ENCODE measurements around the gene ZBTB11.
"Not testable (repeated sequence)": the region's sequence is repeated elsewhere in the genome, so short reads cannot be mapped to it uniquely, and the experiment has no call there.

Gene ZBTB11

DNA sequence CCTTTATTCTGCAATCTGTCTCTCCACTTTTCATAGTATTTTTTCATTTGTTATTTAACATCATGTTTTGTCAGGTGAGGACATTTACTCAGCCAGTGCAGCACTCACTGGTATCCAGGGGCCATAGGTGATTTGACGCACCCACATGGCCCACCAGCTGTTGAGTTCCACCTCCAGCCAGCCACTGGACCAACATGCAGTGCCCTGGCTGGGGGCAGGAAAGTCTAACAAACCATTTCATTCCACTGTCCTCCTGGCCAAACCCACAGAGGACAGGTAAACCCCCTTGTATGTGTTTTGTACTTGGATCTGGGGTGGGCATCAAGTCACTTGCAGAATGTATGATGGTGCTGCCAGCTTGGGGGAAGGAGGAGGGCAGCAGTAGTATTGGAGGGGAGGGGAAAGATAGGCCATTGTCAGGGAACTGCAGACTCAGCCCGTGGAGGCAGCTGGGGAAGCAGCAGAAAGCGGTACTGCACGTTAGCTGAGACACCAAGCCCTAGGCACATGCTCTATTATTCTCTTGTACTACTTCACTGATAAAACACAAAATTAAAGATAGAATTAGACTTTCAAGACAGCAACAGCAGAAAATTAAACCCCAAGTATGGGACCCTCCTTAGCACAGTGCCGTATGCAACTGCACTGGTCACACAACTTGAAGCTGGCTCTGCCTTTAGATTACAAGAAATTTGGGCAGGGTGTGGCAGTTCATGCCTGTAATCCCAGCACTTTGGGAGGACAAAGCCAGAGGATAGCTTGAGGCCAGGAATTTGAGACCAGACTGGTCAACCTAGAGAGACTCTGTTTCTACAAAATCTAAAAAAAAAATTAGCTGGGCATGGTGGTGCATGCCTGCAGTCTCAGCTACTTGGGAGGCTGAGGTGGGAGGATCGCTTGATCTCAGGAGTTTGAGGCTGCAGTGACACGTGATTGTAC, 25.0 kb upstream of the ZBTB11 start:
- no peak for FAIRE-seq
- no peak for DNase-seq (ENCODE audit: insufficient read length, low spot score)
- no peak for TF ChIP-seq POLR2A (IDR thresholded peaks at IDR 0.05; ENCODE audit: low read depth, low read length)

DNA sequence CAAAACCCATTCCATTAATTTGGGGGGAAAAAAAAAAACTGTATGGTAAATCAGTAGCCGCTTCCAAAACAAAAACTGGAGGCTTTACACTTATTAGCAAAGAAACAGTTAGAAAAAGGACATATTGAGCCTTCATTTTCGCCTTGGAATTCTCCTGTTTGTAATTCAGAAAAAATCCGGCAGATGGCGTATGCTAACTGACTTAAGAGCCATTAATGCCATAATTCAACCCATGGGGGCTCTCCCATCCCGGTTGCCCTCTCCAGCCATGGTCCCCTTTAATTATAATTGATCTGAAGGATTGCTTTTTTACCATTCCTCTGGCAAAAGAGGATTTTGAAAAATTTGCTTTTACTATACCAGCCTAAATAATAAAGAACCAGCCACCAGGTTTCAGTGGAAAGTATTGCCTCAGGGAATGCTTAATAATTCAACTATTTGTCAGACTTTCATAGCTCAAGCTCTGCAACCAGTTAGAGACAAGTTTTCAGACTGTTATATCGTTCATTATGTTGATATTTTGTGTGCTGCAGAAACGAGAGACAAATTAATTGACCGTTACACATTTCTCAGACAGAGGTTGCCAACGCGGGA, 18.9 kb upstream of the ZBTB11 start:
- peak; percentile 23 for FAIRE-seq
- DNase-seq (ENCODE audit: insufficient read length, low spot score), result no peak
- no peak for TF ChIP-seq POLR2A (IDR thresholded peaks at IDR 0.05; ENCODE audit: low read depth, low read length)

DNA sequence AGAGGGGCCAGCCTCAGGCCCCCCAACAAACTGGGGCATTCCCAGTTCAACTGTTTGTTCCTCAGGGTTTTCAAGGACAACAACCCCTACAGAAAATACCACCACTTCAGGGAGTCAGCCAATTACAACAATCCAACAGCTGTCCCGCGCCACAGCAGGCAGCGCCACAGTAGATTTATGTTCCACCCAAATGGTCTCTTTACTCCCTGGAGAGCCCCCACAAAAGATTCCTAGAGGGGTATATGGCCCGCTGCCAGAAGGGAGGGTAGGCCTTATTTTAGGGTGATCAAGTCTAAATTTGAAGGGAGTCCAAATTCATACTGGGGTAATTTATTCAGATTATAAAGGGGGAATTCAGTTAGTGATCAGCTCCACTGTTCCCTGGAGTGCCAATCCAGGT, 17.9 kb upstream of the ZBTB11 start:
- FAIRE-seq; DNase-seq (ENCODE audit: insufficient read length, low spot score): not testable (repeated sequence)

DNA sequence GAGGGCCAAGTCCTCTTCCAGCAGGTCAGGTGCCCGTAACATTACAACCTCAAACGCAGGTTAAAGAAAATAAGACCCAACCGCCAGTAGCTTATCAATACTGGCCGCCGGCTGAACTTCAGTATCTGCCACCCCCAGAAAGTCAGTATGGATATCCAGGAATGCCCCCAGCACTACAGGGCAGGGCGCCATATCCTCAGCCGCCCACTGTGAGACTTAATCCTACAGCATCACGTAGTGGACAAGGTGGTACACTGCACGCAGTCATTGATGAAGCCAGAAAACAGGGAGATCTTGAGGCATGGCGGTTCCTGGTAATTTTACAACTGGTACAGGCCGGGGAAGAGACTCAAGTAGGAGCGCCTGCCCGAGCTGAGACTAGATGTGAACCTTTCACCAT, 16.6 kb upstream of the ZBTB11 start:
- FAIRE-seq, result peak; percentile 89
- DNase-seq (ENCODE audit: insufficient read length, low spot score), result not testable (repeated sequence)

DNA sequence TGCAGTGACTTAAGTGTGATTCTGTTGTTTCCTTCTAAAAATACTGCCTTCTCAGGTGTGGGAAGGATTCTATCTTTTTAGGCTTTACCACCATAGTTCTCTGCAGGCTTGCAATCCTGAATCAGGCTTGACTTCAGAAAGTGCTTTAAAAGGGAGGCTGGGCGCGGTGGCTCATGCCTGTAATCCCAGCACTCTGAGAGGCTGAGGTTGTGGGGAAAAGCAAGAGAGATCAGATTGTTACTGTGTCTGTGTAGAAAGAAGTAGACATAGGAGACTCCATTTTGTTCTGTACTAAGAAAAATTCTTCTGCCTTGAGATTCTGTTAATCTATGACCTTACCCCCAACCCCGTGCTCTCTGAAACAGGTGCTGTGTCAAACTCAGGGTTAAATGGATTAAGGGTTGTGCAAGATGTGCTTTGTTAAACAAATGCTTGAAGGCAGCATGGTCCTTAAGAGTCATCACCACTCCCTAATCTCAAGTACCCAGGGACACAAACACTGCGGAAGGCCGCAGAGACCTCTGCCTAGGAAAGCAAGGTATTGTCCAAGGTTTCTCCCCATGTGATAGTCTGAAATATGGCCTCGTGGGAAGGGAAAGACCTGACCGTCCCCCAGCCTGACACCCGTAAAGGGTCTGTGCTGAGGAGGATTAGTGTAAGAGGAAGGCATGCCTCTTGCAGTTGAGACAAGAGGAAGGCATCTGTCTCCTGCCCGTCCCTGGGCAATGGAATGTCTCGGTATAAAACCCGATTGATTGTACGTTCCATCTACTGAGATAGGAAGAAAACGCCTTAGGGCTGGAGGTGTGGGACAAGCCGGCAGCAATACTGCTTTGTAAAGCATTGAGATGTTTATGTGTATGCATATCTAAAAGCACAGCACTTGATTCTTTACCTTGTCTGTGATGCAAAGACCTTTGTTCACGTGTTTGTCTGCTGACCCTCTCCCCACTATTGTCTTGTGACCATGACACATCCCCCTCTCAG, 15.0 kb upstream of the ZBTB11 start:
- not testable (repeated sequence) for DNase-seq (ENCODE audit: insufficient read length, low spot score); FAIRE-seq

DNA sequence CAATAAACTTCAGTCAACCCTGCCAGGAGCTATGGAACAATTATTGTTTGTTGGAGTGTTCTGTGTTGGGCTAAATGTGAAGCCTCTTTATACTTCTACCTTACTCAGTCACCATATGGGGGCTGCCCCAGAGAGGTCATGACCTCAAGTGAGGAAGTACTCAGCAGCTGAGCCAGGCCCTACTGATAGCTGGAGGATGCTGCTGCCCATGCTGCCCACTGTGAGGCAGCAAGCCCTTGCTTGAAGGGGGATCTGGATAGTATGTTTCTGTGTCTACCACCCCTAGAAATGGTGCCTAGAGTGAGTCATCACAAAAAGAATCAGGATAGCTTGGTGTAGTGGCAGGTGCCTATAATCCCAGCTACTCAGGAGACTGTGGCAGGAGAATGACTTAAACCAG, 14.0 kb upstream of the ZBTB11 start:
- TF ChIP-seq POLR2A (IDR thresholded peaks at IDR 0.05; ENCODE audit: low read depth, low read length), result no peak
- no peak for FAIRE-seq
- DNase-seq (ENCODE audit: insufficient read length, low spot score), result no peak

DNA sequence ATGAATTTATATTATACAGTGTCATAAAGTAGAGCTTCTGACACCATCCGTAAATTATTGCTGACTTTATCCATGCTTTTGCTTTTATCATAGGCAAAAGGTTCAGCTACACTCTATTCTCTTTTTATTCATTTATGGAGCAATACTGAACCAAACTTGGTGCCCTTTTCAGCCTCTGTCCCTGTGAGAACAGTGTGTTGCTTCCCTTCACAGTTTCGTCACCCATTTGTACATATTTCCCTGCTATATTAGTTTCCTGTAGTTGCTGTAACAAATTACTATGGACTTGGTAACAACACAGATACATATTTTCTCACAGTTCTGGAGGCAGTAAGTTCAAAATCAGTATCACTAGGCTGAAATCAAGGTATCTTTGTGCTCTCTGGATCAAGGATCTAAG, 12.4 kb upstream of the ZBTB11 start:
- DNase-seq (ENCODE audit: insufficient read length, low spot score) (no peak), FAIRE-seq (no peak)
- no peak for TF ChIP-seq POLR2A (IDR thresholded peaks at IDR 0.05; ENCODE audit: low read depth, low read length)

DNA sequence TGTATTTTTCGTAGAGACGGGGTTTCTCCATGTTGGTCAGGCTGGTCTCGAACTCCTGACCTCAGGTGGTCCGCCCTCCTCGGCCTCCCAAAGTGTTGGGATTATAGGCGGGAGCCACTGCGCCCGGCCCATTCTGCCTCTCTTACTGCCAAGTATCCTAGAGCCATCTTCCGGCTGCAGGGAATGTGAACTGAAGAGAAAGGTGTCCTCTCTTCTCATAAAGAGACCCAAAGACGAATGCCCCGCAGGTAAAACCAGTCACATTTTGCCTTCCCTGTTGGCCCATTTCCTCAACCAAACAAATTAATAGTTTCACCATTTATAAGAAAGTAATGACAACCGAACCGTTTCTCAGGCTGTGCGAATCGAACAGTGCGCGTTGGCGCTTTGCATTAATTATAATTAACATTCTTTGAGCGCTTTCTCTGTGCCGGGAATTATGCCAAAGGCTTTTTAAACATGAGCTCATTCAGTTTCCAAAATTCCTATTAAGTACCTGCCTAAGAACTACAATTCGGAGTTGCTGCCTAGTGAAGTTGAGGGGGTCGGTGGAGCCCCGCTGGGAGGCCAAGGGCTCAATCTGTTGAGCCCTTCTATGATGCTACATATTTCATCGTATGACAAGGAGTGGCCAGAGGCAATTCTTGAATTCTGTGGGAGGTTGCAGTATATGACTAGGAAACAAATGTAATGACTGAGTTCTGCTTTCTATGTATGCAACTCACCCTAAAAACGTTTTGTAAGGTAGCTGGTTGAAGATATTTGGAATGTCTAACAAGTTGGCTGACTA, 10.4 kb upstream of the ZBTB11 start:
- no peak for FAIRE-seq
- DNase-seq (ENCODE audit: insufficient read length, low spot score), result no peak
- no peak for TF ChIP-seq POLR2A (IDR thresholded peaks at IDR 0.05; ENCODE audit: low read depth, low read length)

DNA sequence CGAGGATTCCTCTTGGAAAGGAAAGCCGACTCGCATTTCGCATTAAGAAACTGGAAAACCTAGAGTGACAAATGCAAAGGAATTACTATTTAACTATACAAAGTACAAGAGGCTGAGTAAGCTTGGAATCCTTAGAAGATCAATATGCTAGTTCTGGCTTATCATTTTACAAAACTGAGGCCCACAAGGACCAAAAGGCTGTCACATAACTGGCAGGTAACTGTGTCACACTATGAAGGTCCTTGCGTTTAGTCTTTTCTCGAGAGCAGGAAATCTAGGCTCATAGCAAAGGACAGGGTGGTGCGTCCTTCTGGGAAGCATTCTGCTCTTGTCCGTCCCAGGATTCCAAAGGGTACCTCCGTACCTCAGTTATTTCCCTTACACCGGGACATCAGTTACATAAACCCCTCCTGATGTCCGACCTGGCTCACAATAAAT, 9.0 kb upstream of the ZBTB11 start:
- DNase-seq (ENCODE audit: insufficient read length, low spot score) (no peak), FAIRE-seq (no peak)
- no peak for TF ChIP-seq POLR2A (IDR thresholded peaks at IDR 0.05; ENCODE audit: low read depth, low read length)

DNA sequence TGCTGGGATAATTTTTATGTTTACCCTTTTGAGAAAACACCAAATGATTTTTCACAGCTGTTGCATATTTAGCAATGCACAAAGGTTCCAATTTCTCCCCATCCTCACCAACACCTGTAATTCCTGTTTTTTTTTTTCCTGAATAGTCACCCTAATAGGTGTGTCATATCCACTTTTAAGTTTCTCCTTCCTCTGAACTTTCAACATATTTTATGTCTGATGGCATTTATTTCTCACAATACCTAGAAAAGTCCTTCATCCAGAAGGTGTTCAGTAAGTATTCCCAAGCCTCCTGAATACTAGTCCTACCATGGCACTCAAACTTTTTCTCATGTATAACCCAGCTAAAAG, 8.1 kb upstream of the ZBTB11 start:
- FAIRE-seq, result no peak
- TF ChIP-seq POLR2A (IDR thresholded peaks at IDR 0.05; ENCODE audit: low read depth, low read length), result no peak
- DNase-seq (ENCODE audit: insufficient read length, low spot score), result no peak

DNA sequence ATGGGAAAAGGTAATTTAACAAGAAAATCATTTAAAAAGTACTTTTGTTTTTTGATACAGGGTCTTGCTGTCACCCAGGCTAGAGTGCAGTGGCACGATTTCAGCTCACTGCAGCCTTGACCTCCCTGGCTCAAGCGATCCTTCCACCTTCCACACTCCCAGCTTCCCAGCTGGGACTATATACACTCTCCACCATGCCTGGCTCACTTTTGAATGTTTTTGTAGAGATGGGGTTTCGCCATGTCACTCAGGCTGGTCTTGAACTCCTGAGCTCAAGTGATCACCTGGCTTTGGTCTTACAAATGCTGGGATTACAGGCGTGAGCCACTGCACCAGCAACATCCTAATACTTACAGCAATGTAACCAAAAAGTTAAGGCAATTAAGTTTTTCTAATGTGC, 3.5 kb upstream of the ZBTB11 start:
- no peak for TF ChIP-seq POLR2A (IDR thresholded peaks at IDR 0.05; ENCODE audit: low read depth, low read length)
- no peak for FAIRE-seq
- no peak for DNase-seq (ENCODE audit: insufficient read length, low spot score)

DNA sequence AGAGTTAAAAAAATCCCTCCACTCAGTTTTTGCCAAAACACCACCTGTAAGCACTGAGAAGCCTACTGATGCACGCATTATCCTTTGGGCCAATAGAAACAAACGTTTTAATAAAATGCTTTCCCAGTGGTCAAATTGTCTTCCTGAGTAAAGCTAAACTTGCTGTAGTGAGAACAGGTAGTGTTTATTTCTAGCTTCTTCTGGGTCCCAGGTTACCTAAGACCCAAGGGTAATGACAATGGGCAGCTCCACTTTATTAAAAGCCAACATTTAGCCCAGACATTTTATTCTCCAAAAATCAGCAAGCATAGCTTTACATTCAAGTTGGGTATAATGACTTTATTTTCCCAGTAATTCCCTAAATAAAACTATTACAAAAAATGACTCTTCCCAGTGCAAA, 1.9 kb upstream of the ZBTB11 start:
- DNase-seq (ENCODE audit: insufficient read length, low spot score), result not testable (repeated sequence)
- peak; percentile 36 for FAIRE-seq

DNA sequence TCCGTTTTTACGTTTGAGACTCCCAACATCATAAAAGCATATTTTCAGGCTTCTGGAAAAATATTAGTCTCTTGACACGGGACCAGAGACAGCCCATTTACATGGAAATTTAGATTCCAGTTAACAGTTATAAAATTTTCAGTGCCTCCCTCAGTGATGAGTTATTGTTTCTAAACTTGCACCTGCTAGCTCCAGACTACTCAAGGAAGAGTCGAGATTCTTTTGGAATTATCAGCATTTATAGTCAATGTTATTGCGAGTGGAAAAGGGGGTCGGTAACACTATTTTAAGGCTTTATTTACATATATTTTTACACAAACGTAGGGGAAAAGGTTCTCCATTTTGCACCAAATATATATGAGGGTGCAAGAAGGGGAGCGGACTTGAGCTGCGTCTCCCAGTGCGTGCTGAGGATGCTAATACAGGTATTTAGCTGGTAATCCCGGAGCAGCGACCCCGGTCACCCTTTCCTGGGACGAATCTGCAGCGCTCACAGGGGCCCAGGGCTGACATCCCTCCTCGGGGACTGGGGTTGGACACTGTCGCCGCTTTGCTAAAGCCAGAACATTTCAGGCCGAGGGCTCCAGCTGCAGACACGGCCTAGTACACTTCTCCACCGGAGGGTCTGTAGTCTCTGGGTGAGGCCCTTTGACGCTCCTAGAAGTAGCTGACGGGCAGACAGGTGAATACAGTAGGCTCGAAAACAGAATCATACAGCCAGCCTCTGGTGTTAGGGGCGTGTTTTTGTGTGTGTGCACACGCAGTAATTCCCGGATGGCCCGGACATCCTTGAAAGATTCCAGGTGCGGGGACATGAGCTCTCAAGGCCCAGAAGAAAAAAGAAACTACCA, 729 bp upstream of the ZBTB11 start:
- TF ChIP-seq POLR2A (IDR thresholded peaks at IDR 0.05; ENCODE audit: low read depth, low read length), result no peak
- DNase-seq (ENCODE audit: insufficient read length, low spot score) (no peak), FAIRE-seq (no peak)

All from H54 (cell line).